HG02759 (cell line): ENCODE measurements around the gene IFT27.
"Not testable (repeated sequence)": the region's sequence is repeated elsewhere in the genome, so short reads cannot be mapped to it uniquely, and the experiment has no call there.

Source experiments
- ATAC-seq: cut with Tn5 transposase; IDR thresholded peaks from one replicate; pipeline ENCODE4 v1.9.1; 2021; ENCODE audit warnings: mild to moderate bottlenecking, moderate library complexity; ENCODE audit not compliant: unreplicated experiment

The IFT27 gene

DNA sequence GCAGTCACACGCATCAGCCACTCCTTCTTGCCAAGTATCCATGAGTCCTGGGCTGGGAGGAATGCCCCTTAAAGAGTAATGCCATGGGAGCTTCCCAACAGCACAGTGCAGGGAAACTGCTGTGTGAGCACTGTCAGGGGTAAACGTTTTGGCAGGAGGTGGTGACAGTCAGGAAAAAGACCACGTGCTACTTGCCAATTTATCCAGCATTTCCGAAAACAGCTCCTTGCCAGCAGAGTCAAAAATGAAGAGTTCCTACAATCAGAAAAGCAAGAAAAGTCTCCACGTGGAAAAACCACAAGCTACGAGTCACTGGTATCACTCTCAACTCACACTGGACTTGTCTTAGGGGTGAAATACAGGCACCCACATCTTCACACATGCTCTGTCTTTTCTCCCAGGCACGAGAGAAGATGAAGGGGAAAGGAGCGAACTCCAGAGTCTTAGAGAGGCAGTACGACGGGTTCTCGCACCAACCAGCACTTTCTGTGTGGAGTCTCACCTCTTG lies 9.9 kb downstream of the IFT27 start:
- ATAC-seq = no peak

DNA sequence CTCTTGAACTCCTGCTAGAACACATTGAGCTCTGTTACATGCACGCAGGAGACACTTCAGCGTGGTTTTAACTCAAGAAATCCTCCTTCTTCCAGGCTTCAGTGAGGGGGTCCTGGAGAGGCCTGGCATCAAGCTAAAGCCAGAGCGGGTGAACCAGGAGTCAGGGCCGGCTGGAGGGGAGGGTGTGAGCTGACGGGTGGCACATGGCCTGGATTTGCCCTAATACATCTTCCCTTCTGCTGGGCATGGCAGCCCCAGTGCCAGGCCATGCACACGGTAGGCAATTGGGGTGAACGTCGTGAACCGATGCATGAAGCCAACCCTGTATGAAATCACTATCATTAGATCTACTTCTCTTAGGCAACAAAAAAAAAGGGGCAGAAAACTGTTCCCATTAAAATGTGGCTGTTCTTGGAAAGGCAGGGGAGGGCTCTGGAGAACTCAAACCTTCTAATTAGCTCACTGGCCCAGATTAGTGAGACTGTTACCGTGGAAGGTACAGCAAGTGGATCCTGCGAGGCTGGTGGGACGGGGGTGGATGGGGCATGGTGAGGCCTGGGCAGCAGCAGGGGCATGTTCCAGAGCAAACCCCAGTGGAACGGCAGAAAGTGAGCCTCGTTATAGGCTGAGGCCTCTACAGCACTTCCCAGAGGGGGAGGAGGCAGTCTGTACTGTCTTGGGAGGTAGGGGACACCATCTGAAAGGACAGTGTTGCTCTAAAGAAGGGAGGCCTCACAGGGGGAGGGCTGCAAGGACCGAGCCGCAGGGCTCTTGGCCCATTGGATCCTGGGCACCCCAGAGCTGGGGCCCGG lies 10.6 kb downstream of the IFT27 start:
- no peak for ATAC-seq

DNA sequence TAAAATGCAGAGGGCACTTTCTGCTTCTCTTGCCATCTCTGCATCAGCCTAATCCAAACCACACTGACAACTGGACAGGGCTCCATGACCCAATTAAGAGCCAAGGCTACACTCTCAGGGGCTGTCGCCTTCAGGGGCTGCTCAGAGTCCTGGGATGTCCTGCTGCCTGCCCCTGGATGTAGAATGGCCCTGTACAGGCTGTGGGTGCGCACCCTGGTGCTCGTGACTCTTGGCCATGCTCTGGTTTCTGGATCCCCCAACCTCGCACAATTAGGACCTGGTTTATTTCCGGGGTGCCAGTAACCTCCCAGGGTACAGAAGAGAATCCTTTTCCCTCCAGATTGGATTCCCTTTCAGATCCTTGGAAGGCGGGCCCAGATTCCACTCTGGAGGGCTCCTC lies 11.3 kb downstream of the IFT27 start:
- no peak for ATAC-seq

DNA sequence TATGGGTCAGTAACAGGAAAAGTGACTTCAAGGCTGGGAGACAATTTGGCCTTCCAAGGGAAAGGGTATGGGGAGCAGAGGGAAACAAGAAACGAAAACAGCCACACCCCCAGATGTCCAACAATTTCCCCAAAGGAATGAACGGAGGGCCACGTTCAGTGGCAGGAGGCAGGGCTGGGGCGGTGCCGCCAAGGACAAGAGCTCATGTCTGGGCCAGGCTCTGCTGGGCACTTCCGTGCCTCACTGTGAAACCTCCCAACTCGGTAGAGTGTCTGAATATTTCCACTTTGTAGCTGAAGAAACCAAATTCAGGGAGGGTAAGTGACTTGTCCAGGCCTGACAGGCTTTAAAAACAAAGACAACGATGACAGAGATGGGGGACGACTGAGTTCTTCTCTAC lies 11.9 kb downstream of the IFT27 start:
- ATAC-seq = no peak

DNA sequence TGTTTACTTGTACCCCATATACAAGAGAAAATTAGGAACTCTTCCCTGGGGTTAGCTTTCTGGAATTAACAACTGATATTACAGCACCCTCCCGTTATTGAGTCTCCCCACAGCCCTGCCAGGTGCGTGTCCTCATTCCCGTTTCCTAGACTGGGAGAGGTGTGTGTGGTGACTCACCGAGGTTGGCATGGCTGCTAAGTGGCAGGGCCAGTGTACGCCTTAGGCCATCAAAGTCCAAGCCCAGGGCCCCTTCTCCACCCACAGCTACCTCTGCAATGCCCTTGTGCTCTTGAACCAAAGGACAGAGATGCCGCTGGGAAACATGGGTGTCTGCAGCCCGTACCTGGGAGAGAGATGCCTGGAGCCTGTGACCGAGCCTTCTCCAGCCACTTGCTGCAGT lies 12.3 kb downstream of the IFT27 start:
- no peak for ATAC-seq

DNA sequence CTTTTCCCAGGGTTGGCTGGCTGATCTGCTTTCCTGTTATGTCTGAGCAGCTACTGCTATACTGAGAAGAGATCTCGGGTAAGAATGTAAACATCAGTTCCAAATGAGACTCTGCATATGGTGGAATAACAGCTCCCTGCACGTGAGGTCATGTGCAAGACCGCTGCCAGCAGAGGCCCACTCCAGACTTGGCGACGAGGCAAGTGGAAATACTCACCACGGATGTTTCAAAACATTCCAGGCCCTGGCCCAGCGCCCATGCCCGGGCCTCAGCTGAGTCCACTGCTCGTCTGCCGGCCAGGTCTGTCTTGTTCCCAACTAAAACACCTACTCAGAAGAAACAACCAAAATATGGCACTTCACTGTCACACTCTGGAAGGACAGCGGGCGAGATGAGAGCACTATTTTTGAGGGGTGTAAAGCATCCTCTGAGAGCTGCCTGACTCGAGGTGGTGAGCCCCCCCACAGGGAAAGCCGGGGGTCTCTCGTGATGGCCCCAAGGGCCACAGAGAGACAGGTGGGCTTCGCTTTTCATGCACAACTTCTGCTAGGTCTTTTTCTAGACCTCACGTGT lies 13.1 kb downstream of the IFT27 start:
- ATAC-seq = no peak

DNA sequence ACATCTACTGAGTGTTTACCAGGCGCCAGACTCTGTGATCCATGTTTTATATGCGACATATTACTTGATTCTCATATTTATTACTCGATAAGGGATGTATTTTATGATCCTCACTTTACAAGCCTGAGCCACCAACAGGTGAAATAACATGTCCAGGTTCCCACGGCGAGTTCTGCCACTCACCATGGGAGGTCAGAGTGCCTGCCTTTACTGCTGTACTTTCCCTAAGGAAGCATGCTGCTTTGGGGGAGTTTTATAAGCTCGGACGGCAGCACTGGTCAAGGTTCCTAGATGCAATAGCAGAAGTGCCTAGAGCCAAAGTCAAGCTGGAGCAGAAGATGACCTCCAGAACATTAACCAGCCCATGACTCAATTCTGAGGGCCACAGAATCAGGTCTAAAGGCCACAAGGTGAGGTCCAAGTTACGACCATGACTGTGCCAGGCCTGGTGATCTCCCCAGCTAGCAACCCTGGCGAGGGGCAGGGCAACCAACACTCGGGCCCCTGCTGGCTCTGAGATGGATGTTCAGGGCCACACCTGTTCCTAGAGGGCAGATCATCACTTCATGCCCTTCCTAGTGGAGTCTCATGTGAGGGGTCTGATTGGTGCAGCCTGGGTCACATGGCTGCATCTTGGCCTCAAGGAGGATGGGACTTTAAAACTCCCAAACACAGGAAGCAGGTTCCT lies 14.2 kb downstream of the IFT27 start:
- no peak for ATAC-seq

DNA sequence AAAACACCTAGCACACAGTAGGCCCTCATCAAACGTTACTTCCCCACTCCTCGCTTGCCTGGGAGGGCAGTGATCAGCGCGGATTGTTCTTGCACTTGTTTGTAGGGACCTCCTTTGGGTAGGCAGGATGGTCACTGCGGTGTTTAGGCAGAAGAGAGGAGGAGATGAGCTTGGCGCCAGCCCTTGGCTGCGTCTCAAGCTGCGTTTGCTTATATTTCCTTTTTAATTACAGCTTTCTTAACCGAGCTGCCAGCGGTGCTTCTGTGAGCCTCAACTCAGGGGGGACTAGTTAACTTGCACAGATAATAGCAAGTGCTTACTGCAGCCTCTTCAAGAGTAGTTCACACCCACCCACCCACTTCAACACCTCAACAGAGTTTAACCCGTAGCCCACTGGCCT lies 15.1 kb downstream of the IFT27 start:
- no peak for ATAC-seq

DNA sequence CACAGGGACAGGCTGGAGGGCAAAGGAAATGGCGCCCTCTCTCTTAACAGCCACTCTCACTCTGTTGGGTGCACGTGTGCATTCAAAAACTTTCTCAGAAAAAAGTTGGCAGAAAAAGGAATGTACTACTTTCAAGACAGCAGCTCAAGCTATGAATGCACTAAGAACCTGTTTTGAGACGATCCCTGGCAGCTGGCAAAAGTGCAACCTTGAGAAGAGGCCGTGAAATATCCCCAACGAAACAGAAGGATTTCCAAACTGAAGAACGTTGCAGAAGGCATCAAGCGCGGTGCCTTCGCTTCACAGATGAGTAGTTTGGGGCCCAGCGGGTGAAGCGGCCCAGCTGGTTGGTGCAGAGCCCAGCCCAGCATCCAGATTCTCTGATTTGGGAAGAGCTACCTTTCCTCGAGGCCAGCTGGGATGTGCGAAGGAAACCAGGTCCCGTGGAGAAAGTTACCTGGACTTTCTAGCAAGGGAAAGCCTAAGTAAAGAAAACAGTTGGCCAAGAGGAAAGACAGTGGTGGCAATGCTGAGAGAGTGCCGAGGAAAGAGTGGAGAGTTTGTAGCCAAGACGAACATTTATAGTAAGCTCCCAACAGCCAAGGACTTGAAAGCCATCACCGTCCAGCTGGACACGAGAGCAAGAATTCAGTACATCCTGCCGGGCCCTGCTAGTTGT lies 16.3 kb downstream of the IFT27 start:
- no peak for ATAC-seq

DNA sequence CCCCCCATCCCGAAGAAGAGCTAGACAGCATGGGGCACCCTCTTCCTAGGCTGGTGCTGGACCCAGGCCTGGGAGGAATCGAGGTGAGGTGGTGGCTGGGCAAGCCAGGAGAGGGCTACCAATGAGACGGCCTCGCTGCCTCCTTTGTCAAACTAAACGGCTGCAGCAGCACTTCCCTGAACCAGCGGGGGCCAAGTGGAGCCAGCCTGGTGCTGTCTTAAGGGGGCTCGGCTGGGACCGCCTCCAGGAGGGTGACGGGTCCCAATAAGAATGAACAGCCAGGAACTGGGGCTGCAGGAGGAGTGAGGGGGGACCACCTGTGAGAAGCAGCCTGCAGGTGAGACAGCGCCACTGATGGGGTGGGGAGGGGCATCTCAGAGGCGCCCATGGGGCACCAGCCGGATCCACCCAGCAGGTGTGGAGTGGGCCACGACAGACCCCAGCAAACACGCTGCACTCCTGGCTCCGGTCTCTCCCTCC lies 17.1 kb downstream of the IFT27 start:
- no peak for ATAC-seq

DNA sequence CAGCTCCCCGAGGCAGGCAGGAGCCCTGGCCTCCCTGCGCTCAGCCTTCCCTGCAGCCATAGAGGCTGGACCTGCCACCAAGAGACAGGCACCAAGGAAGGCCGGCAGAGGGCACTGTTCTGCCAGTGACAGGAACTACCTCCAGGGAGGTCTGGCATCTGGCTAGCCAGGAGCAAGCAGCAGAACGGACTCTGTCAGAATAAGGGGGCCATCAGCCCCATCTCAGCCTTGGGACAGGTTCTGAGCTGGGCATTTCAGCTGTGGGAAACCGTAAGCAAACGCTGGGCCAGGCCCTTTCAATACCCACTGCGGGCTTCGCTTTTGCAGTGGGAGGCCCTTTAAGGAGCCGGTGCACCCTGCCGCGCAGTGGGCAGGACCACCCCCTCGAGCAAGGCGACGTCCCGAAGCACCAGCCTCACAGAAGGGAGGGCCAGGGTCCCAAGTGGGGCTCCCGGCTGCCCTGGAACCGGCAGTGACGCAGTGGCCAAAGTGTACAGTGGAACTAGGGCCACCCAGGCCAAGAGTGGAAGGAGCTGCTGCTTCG lies 18.2 kb downstream of the IFT27 start:
- no peak for ATAC-seq

DNA sequence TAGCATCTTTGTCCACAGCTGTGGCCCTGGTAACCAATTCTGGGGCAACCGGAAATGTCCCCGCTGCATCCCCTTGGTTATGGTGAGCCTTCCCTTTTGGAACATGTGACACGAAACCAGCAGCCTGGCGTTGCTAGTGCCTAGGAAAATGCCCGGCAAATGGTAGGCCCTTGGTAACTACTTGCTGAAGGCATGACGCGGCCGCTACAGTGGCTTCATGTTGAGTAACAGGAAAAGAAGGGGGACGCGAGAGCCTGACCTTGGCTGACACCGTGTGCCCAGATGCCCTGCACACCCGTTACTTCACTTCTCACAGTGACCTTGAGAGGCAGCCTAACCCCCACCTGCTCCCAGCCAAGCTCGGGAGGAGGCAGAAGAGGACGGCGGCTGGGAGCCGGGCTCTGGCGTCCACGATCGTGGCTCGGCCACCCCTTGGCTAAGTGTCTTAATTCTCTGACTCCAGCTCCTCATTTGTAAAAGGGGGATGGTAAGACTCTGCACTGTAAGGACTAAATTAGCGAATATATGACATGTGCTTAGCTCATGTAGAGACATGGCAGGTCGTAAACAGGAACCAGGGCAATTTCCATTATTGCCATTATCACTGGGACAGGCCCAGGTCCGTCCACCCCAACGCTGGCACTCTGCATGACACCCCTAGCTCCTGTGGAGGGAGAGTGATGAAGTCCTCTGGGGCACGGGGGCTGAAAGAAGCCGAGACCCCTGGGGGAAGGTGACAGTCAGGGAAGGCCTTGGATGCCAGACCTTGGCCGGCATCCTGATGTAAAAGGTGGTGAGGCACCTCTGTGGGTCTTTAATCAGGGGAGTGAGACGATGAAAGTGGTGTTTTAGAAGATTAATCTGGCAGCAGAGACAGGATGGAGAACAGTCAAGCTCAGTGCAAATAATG lies 18.9 kb downstream of the IFT27 start:
- no peak for ATAC-seq

DNA sequence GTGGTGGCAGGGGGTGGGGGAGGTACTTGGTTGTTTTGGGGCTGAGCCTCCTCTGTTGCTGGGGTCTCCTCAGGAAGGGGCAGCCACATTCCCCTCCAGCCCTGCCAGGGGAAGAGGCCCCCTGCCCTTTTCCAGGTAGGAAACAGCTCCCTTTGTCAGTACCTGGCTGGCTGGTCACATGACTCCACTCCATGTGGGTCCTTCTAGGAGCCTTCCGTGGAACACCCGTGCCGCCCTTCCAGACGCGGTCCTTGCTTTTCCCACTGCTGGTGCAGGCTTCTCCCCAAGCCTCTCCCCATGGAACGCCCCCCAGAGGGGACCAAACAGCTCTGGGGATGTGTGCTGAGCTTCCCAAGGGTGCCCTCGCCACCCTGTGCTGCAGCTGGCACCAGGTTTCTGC lies 19.9 kb downstream of the IFT27 start:
- ATAC-seq = no peak

DNA sequence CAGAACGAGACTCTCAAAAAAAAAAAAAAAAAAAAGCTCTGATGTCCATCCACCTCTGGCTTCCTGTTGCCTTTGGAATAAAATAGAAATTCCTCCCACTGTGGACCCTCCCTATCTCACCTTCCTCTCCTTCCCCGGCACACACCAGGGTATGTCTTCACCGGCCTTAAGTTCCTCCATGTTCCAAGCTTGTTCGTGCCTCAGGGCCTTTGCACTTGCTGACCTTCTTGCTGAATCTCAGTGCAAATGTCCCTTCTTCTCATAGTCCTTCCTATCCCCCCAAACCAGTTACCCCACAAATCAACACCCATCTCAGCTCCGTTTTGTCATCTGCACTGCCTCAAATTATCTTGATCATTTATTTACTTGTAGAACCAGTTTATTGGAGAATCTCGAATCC lies 20.6 kb downstream of the IFT27 start:
- no peak for ATAC-seq

DNA sequence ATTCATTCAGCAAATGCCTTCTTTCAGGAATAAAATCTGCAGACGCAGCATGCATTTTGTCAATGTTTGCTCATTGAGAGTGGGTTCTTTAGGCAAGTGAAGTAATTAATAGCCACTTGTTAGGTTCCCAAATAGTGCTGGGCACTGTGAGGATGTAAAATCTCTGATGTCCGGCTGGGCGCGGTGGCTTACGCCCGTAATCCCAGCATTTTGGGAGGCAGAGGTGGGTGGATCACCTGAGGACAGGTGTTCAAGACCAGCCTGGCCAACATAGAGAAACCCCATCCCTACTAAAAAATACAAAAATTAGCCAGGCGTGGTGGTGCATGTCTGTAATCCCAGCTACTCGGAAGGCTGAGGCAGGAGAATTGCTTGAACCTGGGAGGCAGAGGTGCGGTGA lies 21.0 kb downstream of the IFT27 start:
- not testable (repeated sequence) for ATAC-seq

DNA sequence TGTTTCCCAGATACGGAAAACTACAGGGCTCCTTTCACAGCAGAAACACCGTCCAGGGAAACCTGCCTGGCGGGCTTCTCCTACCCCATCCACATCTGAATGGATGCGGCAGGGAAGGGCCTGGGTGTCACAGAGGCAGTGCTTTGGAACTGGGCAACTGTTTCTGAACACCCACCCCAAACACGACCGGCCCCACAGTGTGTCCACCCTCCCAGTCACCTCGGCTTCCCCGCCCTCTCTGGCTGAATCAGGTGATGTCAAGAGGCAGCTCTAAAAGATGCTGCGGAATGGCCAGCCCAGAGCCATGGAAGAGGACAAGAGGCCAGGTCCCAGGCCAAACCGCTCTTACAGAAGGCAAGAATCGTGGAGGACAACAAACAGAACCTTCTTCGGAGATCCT lies 22.0 kb downstream of the IFT27 start:
- ATAC-seq = no peak

DNA sequence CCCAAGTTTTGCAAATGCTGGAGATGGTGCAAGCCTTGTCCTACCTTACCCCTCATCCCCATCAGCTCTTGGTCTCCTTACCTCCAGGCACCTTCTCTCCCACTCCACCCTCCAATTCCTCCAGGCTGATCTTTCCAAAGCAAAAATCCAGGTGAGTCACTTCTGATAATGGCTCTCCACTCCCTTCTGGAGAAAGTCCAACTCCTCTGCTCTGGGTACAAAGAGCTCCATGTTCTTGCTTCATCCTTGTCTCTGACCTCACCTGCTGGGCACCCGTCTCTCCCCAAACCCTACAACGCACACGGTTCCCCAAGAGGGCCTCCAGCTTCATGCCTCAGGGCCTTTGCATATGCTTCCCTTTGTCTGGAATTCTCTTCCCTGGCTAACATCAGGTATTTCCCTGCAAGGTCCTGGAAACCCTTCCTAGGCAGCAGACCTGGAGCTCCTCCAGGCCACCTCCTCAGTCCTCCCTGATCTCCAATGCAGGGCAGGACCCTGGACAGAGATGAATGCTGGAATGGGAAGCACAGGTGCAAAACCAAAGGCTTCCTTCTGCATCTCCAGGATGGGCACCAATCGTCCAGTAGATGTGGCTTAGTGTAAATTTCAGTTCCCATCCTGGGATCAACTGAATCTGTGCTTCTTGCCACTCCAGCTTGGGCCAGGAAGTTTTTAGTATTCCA lies 22.7 kb downstream of the IFT27 start:
- ATAC-seq = no peak

DNA sequence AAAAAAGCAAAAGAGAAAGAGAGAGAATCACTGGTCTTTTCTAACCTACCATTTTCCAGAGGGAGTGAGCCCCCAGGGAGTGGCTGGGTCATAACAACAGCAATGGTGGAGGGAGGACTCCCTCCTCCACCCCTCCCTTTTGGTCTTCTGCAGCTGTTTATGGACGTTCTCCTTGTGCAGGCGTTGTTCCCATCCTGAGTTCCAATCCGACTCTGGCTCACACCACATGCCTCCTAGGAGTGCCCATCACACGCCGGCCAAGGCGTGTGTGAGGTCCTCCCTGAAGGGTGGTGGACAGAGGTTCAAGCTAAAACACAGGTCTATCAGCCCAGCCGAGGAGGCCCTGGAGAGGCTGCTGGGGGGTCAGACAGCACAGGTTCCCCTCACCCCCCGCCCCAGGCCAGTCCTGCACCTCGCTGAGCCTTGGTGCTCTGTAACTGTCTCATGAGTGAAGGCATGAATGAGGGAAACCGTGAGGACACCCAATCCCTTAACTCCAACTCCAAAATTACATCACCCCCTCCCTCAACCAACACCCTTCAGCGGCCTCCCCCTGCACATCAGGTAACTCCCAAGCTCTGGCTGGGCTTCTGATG lies 29.4 kb downstream of the IFT27 start:
- ATAC-seq = no peak
